HEK293 (cell line): ENCODE results near the gene GIT1.

Experiments
- CTCF ChIA-PET: fragments of 350-600 bp; formaldehyde crosslinking; extraction: SDS; loops from one replicate; lab custom pipeline; 2021; ENCODE audit warnings: antibody characterized with exemption; lab: Yijun Ruan, JAX
- POLR2A ChIA-PET: fragments of 300-600 bp; formaldehyde crosslinking; extraction: SDS; loops from one replicate; lab custom pipeline; 2020; ENCODE audit warnings: antibody characterized with exemption, inconsistent platforms; lab: Yijun Ruan, JAX
- H3K27ac ChIP-seq: fragments of 200-500 bp; sonication (Bioruptor generic); 2 replicates; pipeline ENCODE4 v1.5.1; 2014; ENCODE audit warnings: low read depth, low read length, control low read depth, inconsistent platforms; ENCODE audit errors: extremely low read depth
- H3K36me3 ChIP-seq, 2 experiments: fragments of 200-500 bp in 1 of 2; sonication (Bioruptor generic) in 1 of 2; 1 replicate in 1 of 2; 2 replicates in 1 of 2; pipeline ENCODE4 v1.5.1; 2014 to 2017; ENCODE audit warnings: inconsistent platforms in 2 of 2, low read length in 2 of 2; ENCODE audit not compliant: control insufficient read depth in 2 of 2, insufficient read depth in 1 of 2
- H3K4me1 ChIP-seq: fragments of 200-500 bp; sonication (Bioruptor generic); 2 replicates; pipeline ENCODE4 v1.5.1; 2014; ENCODE audit warnings: mild to moderate bottlenecking, low read length, inconsistent platforms; ENCODE audit not compliant: control insufficient read depth, insufficient read depth
- H3K4me3 ChIP-seq: 2 replicates; pipeline ENCODE4 v1.5.1; 2011; ENCODE audit warnings: low read depth, mild to moderate bottlenecking, control low read depth, low read length, moderate library complexity
- H3K9me3 ChIP-seq: fragments of 200-500 bp; sonication (Bioruptor generic); 2 replicates; pipeline ENCODE4 v1.5.1; 2014; ENCODE audit warnings: low read depth, low read length, inconsistent platforms; ENCODE audit not compliant: control insufficient read depth, insufficient read depth
- KLF9 ChIP-seq: fragments of 450-650 bp; formaldehyde crosslinking; IDR thresholded peaks from 2 replicates; pipeline ENCODE4 v1.5.1; 2016; ENCODE audit warnings: missing biosample characterization, missing genetic modification characterization, low read depth
- PRDM1 ChIP-seq: fragments of 450-650 bp; formaldehyde crosslinking; IDR thresholded peaks from 2 replicates; pipeline ENCODE4; 2016; ENCODE audit warnings: missing biosample characterization, missing genetic modification characterization
- SALL2 ChIP-seq: fragments of 450-650 bp; formaldehyde crosslinking; IDR thresholded peaks from 2 replicates; pipeline ENCODE4 v1.5.0; 2017; ENCODE audit warnings: missing biosample characterization, mild to moderate bottlenecking, missing genetic modification characterization, borderline replicate concordance
- SCRT1 ChIP-seq: fragments of 450-650 bp; formaldehyde crosslinking; IDR thresholded peaks from 2 replicates; pipeline ENCODE4 v1.5.1; 2016; ENCODE audit warnings: missing biosample characterization, missing genetic modification characterization, borderline replicate concordance
- SCRT2 ChIP-seq: fragments of 450-650 bp; formaldehyde crosslinking; IDR thresholded peaks from 2 replicates; pipeline ENCODE4 v1.5.1; 2016; ENCODE audit warnings: missing biosample characterization, missing genetic modification characterization
- ZFHX2 ChIP-seq: fragments of 450-650 bp; formaldehyde crosslinking; conservative IDR thresholded peaks from 2 replicates; pipeline ENCODE4 v1.5.1; 2016; ENCODE audit warnings: missing biosample characterization, missing genetic modification characterization
- ZFP3 ChIP-seq: fragments of 450-650 bp; formaldehyde crosslinking; IDR thresholded peaks from 2 replicates; pipeline ENCODE4 v1.5.1; 2016; ENCODE audit warnings: low read depth, missing biosample characterization, missing genetic modification characterization
- ZIC2 ChIP-seq: fragments of 450-650 bp; formaldehyde crosslinking; IDR thresholded peaks from 2 replicates; pipeline ENCODE4 v1.5.1; 2016; ENCODE audit warnings: missing biosample characterization, missing genetic modification characterization
- ZNF341 ChIP-seq: fragments of 450-650 bp; formaldehyde crosslinking; IDR thresholded peaks from 2 replicates; pipeline ENCODE4; 2016; ENCODE audit warnings: low read depth, missing biosample characterization, missing genetic modification characterization
- ZNF354C ChIP-seq: fragments of 450-650 bp; formaldehyde crosslinking; IDR thresholded peaks from 2 replicates; pipeline ENCODE4 v1.5.1; 2016; ENCODE audit warnings: missing biosample characterization, missing genetic modification characterization, low read depth, borderline replicate concordance
- ZNF518A ChIP-seq: fragments of 450-650 bp; formaldehyde crosslinking; conservative IDR thresholded peaks from 2 replicates; pipeline ENCODE4 v1.5.1; 2016; ENCODE audit warnings: low read depth, missing biosample characterization, missing genetic modification characterization
- ZNF544 ChIP-seq: fragments of 450-650 bp; formaldehyde crosslinking; IDR thresholded peaks from 2 replicates; pipeline ENCODE4 v1.5.0; 2017; ENCODE audit warnings: missing biosample characterization, missing genetic modification characterization
- ZNF707 ChIP-seq: fragments of 450-650 bp; formaldehyde crosslinking; IDR thresholded peaks from 2 replicates; pipeline ENCODE4 v1.5.1; 2016; ENCODE audit warnings: missing biosample characterization, missing genetic modification characterization
- ZNF747 ChIP-seq: fragments of 450-650 bp; formaldehyde crosslinking; IDR thresholded peaks from 2 replicates; pipeline ENCODE4 v1.5.1; 2016; ENCODE audit warnings: missing biosample characterization, missing genetic modification characterization
- TF ChIP-seq, protein P1 (sequence below): sonication (generic); formaldehyde crosslinking; IDR thresholded peaks from 2 replicates; pipeline ENCODE4 v1.8.1; 2022; ENCODE audit warnings: mild to moderate bottlenecking, moderate library complexity, missing genetic modification reagents
- TF ChIP-seq, protein P2 (sequence below): fragments of 450-650 bp; formaldehyde crosslinking; IDR thresholded peaks from 2 replicates; pipeline ENCODE4 v1.5.1; 2016; ENCODE audit warnings: missing biosample characterization, missing genetic modification characterization
- TF ChIP-seq, protein P3 (sequence below): fragments of 450-650 bp; formaldehyde crosslinking; IDR thresholded peaks from 2 replicates; pipeline ENCODE4 v1.5.1; 2016; ENCODE audit warnings: missing biosample characterization, missing genetic modification characterization
- TF ChIP-seq, protein P4 (sequence below): fragments of 450-650 bp; formaldehyde crosslinking; IDR thresholded peaks from 2 replicates; pipeline ENCODE4 v1.5.1; 2016; ENCODE audit warnings: missing biosample characterization, missing genetic modification characterization

Gene GIT1

GRCh38 chr17:29578626-29579485, 10.6 kb downstream of the GIT1 start:
- no peaks in the 10 kb centered on the region for H3K4me1 ChIP-seq
- peaks cover 11 to 99% of the 10 kb centered on the region in 2 experiments; a peak in 2 of 3 replicates for H3K36me3 ChIP-seq
- ChIA-PET CTCF (interaction anchor here (0.6 to 5.9 kb wide), 10 partner anchors 9 to 760 kb away, joined by 3 to 74 read pairs (median 6); partner anchors contain the start of genes ANKRD13B and TP53I13), POLR2A (no interaction called here)
- no peak overlapping the region for H3K27ac ChIP-seq
- no peak overlapping the region for H3K4me3 ChIP-seq
- peak; percentile 77 for TF ChIP-seq SCRT1
- peak; percentile 92 for TF ChIP-seq SCRT2 (tag by site-specific recombination)
- TF ChIP-seq, protein P1, sequence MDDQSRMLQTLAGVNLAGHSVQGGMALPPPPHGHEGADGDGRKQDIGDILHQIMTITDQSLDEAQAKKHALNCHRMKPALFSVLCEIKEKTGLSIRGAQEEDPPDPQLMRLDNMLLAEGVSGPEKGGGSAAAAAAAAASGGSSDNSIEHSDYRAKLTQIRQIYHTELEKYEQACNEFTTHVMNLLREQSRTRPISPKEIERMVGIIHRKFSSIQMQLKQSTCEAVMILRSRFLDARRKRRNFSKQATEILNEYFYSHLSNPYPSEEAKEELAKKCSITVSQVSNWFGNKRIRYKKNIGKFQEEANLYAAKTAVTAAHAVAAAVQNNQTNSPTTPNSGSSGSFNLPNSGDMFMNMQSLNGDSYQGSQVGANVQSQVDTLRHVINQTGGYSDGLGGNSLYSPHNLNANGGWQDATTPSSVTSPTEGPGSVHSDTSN (CRISPR knock-in tag): no peak
- TF ChIP-seq, protein P2, sequence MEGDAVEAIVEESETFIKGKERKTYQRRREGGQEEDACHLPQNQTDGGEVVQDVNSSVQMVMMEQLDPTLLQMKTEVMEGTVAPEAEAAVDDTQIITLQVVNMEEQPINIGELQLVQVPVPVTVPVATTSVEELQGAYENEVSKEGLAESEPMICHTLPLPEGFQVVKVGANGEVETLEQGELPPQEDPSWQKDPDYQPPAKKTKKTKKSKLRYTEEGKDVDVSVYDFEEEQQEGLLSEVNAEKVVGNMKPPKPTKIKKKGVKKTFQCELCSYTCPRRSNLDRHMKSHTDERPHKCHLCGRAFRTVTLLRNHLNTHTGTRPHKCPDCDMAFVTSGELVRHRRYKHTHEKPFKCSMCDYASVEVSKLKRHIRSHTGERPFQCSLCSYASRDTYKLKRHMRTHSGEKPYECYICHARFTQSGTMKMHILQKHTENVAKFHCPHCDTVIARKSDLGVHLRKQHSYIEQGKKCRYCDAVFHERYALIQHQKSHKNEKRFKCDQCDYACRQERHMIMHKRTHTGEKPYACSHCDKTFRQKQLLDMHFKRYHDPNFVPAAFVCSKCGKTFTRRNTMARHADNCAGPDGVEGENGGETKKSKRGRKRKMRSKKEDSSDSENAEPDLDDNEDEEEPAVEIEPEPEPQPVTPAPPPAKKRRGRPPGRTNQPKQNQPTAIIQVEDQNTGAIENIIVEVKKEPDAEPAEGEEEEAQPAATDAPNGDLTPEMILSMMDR (tag by site-specific recombination): no peak
- H3K9me3 ChIP-seq: no peaks in the 10 kb centered on the region

GRCh38 chr17:29577385-29578211, 11.8 kb downstream of the GIT1 start:
- TF ChIP-seq ZFP3: no peak
- TF ChIP-seq ZNF354C (tag by site-specific recombination): no peak
- no peak for TF ChIP-seq ZNF707 (tag by site-specific recombination)
- no peak for TF ChIP-seq ZNF544 (tag by site-specific recombination)
- TF ChIP-seq PRDM1: no peak
- TF ChIP-seq, protein P3, sequence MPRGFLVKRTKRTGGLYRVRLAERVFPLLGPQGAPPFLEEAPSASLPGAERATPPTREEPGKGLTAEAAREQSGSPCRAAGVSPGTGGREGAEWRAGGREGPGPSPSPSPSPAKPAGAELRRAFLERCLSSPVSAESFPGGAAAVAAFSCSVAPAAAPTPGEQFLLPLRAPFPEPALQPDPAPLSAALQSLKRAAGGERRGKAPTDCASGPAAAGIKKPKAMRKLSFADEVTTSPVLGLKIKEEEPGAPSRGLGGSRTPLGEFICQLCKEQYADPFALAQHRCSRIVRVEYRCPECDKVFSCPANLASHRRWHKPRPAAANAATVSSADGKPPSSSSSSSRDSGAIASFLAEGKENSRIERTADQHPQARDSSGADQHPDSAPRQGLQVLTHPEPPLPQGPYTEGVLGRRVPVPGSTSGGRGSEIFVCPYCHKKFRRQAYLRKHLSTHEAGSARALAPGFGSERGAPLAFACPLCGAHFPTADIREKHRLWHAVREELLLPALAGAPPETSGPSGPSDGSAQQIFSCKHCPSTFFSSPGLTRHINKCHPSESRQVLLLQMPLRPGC (tag by site-specific recombination): no peak
- no peak for TF ChIP-seq ZNF747 (tag by site-specific recombination)
- no peak for TF ChIP-seq KLF9 (tag by site-specific recombination)
- no peak for TF ChIP-seq SCRT2 (tag by site-specific recombination)
- TF ChIP-seq ZIC2: no peak
- no peak for TF ChIP-seq SALL2
- TF ChIP-seq ZNF518A (tag by site-specific recombination): no peak
- peak; percentile 76 for TF ChIP-seq ZNF341 (tag by site-specific recombination)
- TF ChIP-seq, protein P4, sequence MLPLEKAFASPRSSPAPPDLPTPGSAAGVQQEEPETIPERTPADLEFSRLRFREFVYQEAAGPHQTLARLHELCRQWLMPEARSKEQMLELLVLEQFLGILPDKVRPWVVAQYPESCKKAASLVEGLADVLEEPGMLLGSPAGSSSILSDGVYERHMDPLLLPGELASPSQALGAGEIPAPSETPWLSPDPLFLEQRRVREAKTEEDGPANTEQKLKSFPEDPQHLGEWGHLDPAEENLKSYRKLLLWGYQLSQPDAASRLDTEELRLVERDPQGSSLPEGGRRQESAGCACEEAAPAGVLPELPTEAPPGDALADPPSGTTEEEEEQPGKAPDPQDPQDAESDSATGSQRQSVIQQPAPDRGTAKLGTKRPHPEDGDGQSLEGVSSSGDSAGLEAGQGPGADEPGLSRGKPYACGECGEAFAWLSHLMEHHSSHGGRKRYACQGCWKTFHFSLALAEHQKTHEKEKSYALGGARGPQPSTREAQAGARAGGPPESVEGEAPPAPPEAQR (tag by site-specific recombination): no peak
- TF ChIP-seq ZFHX2 (tag by site-specific recombination): peak; percentile 30; the same call in 1 of the 2 replicates
- POLR2A ChIA-PET: interaction anchor here (1.0 to 1.4 kb wide), 4 partner anchors 10 to 283 kb away, joined by 3 to 5 read pairs (median 4); partner anchors contain the start of genes ABHD15 and NUFIP2
- Histone ChIP-seq H3K4me1 (no peaks in the 10 kb centered on the region), H3K36me3 (peaks cover 14 to 95% of the 10 kb centered on the region in 2 experiments), H3K27ac (no peak overlapping the region), H3K9me3 (no peaks in the 10 kb centered on the region), H3K4me3 (no peak overlapping the region)
- CTCF ChIA-PET: interaction anchor here (0.6 to 5.9 kb wide), 2 partner anchors 15 to 290 kb away, joined by 3 to 74 read pairs; partner anchors contain the start of gene ANKRD13B
